Coronary artery (tissue), 2 donors: Measurements from ENCODE around the gene TBC1D24.
"Not testable (repeated sequence)": the region's sequence is repeated elsewhere in the genome, so short reads cannot be mapped to it uniquely, and the experiment has no call there.

ENCODE experiments used
- DNase-seq: peaks from one replicate; pipeline ENCODE4 v3.0.0-alpha.2; 2017; ENCODE audit warnings: low spot score
- H3K27ac ChIP-seq, 2 donors: fragments of 200-600 bp; sonication (generic); one replicate each; pipeline ENCODE4 v1.5.1; 2016 to 2019
- H3K4me3 ChIP-seq: fragments of 200-600 bp; sonication (generic); 2 replicates; pipeline ENCODE4 v1.5.1; 2016; ENCODE audit warnings: mild to moderate bottlenecking, moderate library complexity
- TF ChIP-seq, protein P1 (sequence below): fragments of 200-600 bp; sonication (generic); IDR thresholded peaks from one replicate; pipeline ENCODE4 v1.5.1; 2019; ENCODE audit warnings: antibody characterized with exemption

TBC1D24 gene

DNA sequence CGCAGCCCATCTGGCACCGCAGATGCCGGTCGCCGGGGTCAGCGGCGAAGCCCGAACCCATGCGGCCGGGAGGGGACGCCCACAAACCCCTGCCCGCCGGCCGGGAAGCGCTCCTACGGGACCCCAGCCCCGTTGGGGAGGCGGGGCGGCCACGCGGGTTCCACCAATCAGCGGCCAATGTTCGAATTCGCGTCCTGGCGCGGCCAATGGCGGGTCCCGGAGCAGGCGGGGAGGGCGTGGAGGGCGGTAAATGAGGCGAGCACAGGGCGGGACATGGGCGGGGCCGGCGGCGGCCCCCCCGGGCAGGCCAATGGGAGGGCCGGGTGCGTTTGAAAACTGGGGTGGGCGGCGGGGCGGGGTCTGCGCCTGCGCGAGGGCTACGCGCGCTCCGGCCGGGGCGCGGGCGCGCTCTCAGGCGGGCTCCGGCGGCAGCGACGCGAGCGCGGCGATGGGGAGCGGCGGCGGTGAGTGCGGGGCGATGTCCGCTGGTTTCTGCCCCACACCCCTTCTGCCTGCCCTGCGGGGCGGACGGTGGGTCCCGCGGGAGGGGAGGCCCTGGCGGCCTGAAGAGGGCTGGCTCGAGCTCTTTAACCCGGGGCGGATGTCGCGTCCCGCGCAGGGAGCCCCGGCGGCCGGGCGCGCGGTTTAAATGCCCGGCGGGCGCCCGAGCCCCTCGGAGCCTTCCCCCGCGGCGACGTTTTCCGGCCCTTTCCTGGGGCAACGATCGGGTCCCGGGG is 45.7 kb upstream of the TBC1D24 start, which contains the start of gene CCNF:
Gene CCNF (plus strand): TSS at position 414 of the 737 bp plus-strand sequence. CDS start 35 bp downstream, at position 449.
- H3K27ac ChIP-seq, result peak within 1 kb of the TSS; percentile 52 to 76
- TF ChIP-seq, protein P1, sequence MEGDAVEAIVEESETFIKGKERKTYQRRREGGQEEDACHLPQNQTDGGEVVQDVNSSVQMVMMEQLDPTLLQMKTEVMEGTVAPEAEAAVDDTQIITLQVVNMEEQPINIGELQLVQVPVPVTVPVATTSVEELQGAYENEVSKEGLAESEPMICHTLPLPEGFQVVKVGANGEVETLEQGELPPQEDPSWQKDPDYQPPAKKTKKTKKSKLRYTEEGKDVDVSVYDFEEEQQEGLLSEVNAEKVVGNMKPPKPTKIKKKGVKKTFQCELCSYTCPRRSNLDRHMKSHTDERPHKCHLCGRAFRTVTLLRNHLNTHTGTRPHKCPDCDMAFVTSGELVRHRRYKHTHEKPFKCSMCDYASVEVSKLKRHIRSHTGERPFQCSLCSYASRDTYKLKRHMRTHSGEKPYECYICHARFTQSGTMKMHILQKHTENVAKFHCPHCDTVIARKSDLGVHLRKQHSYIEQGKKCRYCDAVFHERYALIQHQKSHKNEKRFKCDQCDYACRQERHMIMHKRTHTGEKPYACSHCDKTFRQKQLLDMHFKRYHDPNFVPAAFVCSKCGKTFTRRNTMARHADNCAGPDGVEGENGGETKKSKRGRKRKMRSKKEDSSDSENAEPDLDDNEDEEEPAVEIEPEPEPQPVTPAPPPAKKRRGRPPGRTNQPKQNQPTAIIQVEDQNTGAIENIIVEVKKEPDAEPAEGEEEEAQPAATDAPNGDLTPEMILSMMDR, result no peak
- peak within 1 kb of the TSS; percentile 89 for H3K4me3 ChIP-seq
- DNase-seq, result peak; percentile 97

DNA sequence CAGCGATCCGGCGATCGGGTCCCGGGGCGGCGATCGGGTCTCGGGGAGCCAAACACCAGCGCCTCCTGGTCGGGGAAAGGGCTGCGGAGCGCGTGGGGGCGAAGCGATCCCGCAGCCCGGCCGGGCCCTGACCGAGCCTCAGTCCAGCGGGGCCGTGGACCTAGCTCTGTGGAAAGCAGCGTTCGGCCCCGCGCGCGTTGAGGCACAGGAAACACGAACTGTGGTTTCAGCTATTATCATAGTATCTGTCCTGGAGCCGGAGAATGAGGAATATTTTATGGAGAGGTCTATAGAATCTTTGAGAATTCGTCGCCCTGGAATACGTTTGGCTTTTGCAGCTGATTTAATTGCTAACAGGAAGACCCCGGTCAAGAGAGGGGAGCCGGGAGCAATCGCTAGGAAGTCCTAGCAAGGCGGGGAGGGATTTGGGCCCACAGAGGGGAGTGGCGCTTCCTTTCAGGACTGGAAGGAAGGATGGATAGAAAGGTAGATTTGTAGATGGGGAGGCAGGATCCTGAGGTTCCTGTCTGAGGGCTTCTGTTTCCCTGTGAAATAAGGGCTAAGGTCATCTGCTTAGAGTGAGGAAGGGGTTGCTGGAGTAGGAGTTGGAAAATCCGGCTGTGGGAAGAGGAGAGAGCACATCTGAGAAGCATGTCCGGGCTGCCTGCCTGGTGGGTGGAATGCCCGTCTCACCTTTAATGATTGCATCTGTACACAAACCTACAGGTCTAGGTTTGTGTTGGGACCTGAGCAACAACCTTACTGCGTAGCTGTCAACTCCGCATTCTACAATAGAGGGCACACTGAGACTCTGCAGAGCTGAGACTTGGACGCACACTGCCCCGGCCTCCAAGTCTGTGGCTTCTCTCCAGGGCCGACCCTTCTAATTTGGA is 44.9 kb upstream of the TBC1D24 start:
- DNase-seq, result no peak
- TF ChIP-seq, protein P1, result no peak
- peak overlapping the region; percentile 89 for H3K4me3 ChIP-seq
- peak overlapping the region in 1 of 2 donors; percentile 76 for H3K27ac ChIP-seq

DNA sequence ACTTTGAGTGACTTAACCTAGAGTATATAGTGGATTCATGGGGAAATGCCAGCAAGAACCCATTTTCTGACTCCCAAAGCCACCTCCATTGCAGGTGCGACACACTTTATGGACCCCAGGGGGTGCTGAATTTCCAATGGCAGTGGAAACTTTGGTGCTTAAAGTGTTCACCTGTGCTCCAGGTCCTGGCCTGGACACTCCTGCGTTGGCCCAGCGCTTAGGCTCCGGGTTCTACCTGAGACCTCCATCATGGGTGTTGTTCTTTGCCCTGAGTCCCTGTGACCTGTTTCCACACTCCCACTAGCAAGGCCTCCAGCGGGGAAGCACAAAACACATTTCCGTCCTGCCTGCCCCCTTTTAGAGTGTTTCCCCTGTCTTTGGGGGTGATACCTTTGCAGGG is 42.6 kb upstream of the TBC1D24 start:
- DNase-seq, result no peak

DNA sequence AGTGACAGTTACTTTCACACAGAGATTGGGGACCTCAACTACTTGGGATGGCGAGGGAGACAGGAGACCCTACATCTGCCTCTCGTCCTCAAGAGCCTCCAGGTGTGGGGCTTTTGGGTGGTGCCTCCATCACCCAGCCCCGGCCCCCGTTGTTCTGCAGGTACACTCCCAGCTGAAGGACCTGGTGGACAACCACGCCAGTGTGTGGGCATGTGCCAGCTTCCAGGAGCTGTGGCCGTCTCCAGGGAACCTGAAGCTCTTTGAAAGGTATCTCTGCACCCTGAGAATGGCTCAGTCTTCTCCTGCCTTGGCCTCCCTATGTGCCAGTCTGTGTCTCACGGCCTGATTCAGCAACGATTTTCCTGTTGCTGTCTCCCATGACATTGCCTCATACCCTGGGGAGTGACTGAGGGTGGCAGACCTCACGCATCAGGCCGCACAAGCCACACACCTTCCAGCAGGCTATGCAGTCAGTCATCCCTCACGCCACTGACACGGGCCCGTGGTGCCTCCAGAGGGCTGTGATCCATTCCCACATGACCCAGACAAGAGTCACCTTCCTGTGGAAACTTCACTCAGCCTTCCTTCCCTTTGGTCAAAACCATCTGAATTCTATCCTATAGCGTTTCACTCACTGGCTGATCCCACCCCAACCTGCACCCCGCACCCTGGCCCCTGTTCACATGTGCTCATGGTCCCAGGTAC is 42.0 kb upstream of the TBC1D24 start:
- H3K4me3 ChIP-seq, result no peak overlapping the region
- TF ChIP-seq, protein P1, result no peak
- no peak for DNase-seq
- H3K27ac ChIP-seq, result no peak overlapping the region

More for the DNA sequence above, 42.6 kb upstream of the TBC1D24 start:
- TF ChIP-seq, protein P1, result no peak
- no peak overlapping the region for H3K27ac ChIP-seq
- no peak overlapping the region for H3K4me3 ChIP-seq

DNA sequence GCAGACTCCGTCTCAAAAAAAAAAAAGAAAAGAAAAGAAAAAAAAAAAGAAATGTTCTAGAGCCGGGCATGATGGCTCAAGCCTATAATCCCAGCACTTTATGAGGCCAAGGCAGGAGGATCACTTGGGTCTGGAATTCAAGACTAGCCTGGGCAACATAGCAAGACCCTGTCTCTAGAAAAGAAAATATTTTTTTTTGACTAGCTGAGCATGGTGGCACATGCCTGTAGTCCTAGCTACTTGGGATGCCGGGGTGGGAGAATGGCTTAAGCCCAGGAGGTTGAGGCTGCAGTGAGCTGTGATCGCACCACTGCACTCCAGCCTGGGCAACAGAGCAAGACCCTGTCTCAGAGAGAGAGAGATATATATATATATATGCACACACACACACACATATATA is 39.7 kb upstream of the TBC1D24 start:
- not testable (repeated sequence) for DNase-seq, H3K4me3 ChIP-seq, H3K27ac ChIP-seq

DNA sequence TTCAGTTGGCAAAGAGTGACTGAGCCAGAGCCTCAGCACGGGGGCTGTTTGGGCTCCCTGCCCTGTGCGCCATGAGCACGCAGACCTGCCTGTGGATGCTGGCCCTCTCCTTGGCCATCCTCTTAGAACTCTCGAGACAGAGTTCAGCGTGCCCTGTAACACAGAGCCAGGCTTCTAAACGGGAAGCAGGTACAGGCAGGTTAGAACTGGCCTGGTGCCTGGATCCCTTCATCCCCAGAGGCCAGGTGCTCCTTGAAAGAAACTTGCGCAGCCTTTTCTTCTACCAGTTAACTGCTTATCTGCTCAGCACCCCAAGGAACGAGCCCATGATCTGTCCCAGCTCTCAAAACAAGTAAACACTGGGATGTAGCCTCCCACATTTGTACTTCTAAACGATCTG is 38.8 kb upstream of the TBC1D24 start:
- DNase-seq, result no peak
- no peak overlapping the region for H3K4me3 ChIP-seq
- TF ChIP-seq, protein P1, result no peak
- no peak overlapping the region for H3K27ac ChIP-seq
